GM18861 (cell line): Measurements from ENCODE around the gene TTI1.

Source experiments
- ATAC-seq: cut with Tn5 transposase; IDR thresholded peaks from one replicate; pipeline ENCODE4 v1.9.1; 2021; ENCODE audit not compliant: unreplicated experiment

The TTI1 gene

DNA sequence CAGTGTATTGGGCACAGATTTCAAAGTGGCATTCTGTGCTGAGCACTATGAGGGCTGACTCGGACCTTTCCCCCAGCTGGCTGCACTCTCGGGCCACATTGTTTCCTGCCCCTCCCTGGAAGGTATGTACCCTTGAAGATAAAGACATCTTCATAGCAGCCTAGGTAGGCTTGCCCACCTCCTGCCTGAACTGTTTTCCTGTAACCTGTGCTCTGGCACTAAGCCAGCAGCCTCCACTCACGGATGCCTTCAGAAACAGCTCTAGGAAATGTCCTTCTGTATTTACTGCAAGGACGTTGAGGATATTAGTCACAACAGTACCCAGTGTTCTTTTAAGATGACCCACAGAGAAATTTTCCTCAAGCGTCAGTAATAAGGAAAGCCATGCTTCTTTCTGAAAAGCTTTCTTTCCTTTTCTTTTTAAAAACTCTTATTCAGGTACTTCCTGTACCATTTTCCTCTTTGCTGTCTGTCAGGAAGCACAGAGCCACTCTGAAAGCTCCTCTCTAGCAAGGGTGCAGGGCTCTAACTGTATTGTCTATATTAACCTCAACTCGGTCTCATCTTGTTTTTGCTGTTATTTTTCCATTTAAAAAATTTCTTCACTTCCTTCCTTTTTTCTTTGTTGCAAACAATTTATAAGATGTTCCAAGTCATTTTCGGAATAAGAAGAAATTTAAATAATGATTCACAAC, 43.5 kb downstream of the TTI1 start:
- no peak for ATAC-seq

DNA sequence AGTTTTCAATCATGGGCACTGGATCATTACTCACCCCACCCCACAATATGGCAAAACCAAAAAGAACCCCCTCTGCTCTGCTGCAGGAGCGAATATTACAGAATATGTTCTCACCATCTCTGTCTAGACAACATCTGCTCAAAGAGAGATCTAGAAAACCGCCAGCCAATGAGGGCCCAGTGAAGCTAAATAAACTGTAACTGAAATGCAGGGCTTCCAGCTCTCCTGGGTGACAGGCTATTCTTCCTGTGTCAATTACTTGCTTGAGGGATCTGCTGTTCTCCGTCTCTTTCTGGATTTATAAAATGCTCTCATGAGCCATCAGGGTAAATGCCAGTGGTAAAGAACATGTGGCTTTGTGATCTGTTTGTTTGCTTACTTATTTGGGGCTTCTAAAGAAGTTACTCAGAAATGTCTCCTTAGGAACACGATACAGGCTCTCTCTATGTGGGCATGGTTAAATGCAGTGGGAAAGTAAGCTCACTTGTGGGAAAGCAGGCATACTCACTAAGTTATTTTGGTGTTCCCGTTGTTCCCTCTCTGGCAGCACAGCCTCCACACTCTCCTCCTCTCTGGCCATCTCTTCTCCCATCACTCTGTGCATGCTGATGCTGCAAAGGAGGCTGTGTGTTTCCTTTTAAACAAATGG, 44.8 kb downstream of the TTI1 start:
- ATAC-seq: no peak

DNA sequence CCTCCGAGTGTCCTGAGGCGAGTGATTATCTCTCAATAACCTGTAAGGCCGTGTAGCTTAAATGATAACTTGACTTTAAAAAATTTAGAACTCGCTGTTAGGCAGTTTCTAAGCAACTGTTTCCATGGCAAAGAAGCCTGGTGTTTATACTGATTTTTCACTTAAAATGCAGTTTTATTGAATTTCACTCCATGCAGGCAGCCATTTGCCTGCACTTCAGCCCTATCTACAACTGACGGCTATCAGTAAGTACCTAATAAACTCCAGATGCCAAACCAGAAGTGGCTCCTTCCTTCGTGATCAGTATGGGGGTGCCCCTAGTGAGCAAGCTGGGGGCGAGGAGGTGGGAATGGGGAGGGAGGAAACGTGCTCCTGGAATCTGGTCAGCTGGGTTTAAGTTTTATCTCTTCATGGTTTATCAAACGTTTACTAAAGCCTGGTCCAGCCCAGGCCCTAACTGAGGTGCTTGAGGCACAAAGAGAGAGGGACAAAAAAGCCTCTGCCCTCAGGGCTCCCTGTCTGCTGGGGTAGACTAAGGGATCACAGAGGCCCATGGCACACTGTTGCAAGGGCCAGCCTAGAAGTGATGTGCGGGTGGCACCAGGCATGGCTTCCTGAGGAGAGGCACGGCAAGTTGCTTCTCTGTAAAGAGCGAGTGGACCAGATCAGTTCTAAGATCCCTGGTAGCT, 45.5 kb downstream of the TTI1 start:
- no peak for ATAC-seq

DNA sequence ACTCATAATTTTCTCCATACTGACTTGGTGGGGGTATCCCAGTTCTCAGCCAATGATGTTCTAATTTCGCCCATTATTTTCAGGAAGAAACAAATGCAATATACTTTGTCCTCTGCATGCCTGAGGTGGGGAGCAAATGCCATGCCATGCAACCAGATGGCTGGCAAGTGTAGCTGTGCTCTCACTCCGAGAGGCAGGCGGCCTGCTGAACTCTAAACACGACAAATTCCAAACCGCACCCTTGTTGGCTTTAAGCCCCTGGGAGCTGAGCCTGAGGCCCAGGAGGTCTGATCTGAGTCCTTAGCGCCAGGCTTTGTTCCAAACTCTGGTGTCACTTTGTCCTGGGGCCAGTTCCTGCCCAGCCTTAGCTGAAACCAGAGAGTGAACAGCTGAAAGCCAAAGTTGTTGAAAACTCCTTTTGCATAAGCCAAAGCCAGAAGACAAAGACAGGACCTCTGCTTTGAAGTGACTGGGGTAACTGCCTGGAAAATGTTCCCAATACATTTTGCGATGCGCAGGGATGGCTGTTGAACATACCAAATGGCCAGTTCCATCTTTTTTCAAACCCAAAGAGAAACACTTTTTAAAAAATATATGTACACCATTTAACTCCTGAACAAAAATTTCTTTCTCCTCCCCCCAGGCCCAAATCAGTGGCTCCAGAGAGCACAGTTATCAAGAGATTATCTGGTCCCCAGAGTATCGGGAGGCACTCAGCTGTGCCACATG, 46.2 kb downstream of the TTI1 start:
- ATAC-seq: no peak

DNA sequence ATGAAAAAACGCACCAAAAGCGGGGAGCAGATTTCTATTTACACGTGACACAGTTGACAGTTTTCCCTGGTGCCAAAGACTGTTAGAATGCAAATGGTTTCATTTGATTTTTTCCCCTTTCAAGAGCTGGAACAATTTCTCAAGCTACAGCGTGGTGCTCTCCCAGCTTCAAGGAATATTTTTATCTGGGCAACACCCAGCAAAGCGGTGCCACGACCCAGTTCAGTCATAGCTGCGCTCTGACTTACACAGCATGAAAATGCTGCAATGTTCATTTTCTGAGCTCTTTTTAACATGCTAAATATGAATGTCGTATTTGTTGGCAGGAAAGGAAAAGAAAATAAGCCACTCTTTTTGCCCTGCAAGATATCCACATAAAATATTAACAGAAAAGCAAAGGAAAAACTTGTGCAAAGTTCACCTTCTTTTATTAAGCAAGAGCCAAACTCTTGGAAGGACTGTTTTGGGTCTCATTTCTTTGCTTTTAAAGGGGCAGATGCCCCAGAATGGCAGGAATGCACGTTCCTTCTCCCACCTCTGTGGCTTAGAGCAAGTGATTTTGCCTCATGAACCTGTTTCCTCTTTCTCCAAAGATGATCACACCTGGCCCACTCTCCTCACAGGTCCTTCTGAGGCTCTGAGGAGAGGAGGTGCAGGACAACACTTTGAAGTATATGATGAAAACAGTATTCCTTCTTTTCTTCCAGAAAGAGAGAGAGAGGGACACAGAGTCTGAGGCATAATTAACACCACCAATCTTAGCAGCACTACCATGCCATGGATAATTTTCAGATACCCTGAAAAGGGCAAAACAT, 47.0 kb downstream of the TTI1 start:
- ATAC-seq: no peak

DNA sequence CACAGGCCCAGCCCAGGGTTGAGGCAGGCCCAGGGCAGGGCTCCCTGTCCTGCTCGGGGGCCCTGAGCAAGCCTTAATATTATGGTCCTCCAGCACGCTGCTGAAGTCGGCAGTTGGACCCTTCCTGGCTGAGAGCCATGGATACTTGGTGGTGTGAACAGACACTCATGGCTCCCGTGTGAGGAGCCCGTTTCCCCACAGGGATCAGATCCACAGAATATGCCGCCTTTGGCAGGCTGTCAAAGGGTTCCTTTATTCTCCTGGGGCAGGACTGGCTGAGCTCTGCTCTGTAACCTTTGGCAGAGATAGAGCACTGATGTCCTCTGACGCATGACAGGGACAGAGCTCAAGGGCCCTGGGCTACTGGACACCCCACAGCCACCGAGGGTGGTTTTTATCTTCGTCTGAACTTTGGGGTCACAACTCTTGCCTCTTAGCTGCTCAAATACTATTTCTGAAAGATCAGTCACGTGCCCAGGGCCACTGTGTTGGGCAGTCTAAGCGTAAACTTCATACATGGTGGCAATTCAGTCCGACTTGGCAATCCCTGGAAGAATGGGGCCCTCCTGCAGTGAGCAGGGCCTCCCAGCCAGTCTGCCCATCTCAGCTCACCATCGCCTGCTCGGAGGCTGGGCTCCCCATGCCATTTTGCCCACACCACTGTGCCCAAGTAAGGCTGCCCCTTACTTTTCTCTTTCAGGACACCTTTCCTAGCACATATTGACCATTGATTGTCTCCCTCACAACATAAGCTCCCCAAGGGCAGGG, 49.1 kb downstream of the TTI1 start:
- no peak for ATAC-seq

DNA sequence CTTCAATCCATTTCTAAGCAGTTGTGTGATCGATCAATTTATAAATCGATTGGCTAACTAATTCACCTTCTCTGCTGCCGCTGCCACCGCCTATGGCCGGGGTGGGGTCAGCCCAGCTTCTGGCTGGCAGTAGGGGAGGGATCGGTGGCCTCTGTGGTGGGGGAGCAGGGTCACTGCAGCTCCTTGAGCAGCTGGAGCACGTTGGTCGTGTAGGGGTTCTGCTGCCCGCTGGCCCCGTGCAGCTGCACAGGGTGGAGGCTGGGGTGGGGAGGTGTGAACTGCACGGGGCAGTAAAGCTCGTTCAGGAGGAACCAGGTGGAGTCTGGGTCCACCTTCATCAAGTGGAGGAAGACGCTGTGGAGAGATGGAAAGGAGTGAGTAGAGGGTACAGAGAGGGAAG, 50.0 kb downstream of the TTI1 start:
- no peak for ATAC-seq

DNA sequence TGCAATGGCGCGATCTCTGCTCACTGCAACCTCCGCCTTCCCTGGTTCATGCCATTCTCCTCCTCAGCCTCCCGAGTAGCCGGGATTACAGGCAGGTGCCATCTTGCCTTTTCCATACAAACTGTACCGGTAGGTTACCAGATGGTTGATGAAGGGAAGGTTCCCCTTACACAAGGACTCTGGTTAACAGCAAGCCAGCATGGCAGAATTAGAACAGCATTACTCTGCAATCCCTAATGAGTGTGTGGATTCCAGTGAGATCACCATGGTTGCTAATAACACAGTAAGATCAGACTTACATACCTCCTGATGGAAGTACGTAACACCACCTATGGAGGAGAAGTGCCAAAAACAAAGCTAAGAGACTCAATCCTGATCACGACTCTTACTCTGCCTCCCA, 51.7 kb downstream of the TTI1 start:
- no peak for ATAC-seq

DNA sequence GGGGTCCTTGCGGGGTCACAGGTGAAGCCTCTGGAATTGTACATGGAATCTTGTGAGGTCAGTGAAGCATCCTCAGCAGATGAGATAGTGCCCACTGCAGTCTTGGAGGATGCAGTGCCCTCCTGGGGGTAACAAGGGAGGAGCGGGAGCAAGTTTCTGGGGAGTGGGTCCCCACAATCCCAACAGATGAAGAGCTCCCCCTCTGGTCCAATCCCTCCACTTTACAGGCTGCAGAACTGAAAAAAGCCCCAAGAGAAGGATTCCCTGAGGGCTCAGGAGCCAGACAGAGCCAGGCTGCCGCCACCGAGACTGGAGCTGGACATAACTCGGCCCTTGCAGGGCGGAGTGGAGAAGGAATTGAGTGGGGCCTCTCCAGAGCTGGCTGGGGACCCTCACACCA, 52.4 kb downstream of the TTI1 start:
- ATAC-seq: no peak

DNA sequence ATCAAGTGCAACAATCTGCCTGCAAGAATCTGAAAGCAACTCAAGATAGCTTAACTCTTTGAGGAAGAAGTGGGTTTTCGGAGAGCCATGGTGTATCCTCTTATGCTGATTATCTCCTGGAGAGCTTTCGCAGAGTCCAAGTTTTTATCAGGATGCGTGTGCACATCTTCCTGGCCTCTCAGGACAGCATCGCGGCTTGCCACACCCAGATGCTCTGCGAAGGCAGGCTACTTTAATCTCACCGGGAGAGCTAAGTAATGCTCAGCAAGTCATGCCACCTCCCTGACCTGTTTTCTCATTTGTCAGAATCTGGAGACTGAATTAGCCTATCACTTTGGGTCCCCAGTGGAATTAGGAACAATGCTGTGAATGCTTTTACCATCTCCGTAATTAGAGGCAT, 52.9 kb downstream of the TTI1 start:
- no peak for ATAC-seq

DNA sequence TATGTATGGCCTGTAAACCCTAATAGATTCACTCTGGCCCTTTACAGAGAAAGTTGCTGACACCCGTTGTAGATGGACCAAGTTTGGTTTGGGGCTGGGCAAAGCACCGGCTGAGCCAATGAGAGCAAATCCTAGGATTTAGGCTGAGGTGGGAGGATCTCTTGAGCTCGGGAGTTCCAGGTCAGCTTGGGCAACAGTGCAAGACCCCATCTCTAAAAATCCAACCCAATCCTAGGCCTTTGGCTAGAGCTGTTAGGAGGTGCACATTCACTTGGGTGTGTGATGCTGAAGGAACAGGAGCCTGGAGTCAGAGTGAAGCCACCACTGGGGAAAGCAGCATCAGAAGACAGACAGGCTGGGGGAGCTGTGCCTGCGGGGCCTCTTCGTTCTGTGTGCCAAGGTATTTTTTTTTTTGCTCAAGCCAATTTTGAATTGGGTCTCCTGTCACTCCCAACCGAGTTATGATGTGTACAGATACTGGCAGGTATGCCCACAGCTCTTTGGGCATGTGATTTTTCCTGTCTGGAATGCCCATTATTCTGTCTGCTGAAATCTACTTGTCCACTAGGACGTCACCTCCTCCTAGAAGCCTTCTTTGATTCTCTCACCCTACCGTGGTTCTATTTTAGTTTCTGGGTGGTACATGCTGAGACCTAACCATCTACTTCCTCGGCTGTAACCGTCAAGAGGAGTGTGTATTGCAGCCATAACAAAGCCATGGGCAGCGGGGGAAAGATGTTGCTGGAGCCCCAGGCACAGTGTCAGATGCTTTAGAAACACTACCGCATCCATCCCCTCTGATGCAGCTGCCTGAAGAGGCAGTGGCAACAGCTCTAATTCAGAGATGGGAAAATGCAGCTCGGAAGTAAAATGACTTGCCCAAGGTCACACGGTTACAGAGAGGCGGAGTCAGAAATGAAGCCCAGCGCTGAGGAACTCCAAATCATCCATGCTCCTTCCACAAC, 54.0 kb downstream of the TTI1 start:
- no peak for ATAC-seq

DNA sequence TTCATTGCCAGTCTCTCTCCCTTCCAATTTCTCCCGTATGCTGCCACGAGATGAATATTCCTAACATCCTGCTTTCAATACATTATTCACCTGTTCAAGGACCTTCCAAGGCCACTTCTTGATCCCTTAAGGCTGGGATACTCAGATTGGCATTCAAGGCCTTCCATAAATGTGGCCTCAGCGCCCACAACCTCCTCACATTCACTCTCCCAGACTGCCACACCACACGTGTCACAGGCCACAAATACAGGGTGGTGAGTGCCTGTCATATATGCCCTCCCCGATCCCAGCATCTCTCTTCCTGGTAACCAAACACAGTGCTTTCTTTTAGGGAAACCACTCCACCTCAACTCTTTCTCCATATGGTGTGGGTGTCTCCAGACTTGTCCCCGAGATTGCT, 55.5 kb downstream of the TTI1 start:
- ATAC-seq: no peak

DNA sequence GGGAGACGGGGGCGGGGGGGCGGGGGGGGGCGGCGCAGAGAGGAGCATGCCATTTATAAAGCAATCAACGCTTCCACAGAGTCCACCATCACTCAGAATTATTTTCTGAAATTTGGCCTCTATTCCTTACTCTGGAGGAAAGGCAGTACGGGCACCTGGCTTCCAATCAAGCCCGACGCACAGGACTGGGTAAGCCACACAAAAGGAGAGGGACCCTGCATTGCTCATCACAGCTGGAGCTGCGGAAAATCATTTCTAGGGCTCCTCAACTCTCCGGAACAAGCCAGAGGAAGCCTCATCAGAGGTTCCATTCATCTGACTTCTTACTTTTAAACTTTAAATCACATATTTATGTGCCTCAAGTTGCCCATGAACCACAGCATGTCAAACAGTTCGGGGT, 55.9 kb downstream of the TTI1 start:
- no peak for ATAC-seq

DNA sequence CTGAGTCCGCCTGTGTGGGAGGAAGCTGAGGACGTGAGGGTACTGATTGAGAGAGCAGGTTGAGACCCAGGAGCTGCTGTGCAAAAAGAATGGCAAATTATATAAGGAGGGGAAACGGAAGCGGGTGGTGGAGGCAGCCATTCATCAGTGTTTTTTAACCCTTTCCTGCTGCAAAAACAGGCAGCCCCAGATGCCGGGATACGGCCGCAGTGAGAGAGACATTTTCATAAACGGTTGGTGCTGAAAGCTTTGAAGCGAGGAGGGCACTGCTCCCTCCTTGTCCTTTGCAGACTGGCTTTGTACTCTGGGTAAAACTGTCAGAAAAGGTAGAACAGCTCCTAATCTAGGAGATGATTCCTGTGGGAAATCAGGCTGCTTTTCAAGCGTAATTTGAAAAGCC, 56.4 kb downstream of the TTI1 start:
- ATAC-seq: no peak

DNA sequence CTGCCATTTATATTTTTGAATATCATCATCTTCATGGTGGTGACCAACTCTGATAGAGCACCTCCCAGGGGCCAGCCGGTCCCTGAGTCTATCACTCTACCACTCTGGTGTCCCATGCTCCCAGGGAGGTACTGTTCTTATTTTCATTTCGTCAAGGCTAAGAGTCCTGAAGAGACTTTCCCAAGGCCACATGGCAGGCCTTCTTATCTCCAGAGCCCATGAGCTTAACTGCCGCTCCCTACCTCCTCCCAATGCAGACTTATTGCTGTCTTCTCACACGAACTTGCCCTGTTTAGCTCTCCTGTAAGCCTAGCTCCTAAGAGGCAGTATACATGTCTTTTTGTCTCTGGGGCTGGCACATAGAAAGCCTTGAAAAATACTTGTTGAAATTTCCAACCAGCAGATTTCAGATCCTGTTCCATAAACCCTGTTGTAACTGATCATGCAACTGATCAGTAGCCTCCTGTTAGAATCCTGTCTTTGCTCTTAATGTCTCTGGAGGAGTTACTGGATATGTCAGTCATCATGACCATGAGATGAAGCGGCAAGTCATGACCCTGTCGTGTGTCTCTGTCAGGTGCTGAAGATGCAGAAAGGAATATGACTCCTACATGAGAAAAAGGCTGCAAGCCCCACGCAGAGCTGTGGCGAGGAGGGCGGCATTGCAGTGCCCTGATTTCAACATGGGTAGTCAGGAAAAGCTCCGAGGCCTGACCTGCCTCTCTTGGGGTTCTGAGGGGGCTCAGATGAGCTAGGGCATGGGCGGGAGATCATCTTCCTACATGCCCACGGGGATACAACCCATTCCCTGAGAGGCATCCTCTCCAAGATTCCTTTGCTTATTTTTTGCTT, 60.0 kb downstream of the TTI1 start:
- no peak for ATAC-seq

DNA sequence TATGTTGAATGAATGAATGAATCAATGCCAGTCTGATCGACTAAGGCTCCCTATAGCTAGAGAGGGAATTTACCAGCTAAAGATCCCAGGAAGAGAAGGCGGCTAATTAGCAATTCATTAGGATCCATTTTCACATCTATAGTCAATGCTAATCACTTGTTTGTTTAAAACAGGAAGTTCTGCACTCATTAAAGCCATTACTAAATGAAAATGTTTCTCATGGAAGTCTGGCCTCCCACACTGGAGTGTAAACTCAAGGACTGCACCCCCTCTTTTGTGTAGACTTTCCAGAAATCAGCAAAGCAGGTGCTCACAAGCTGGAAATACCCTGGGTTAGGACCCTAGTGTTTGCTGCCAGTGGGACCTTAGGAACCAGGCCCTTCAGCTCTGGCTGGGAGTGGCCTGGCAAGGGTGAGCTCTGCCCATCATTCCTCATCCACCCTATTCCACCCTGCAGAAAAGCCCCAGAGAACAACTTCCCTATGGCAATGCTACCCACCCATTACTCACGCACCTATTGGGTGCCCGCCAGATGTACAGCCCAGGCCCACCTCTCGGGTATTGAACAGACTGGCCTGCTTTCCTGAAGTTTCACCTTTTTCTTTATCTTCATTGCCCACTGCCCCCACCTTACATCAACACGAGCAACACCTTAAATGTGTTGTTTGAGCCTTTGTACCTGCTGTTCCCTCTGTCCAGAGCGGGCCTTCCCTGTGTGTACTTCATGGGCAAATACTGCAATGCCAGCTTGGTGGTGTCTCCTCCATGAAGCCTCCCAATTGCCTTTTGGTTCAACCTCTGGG, 60.8 kb downstream of the TTI1 start:
- ATAC-seq: no peak

DNA sequence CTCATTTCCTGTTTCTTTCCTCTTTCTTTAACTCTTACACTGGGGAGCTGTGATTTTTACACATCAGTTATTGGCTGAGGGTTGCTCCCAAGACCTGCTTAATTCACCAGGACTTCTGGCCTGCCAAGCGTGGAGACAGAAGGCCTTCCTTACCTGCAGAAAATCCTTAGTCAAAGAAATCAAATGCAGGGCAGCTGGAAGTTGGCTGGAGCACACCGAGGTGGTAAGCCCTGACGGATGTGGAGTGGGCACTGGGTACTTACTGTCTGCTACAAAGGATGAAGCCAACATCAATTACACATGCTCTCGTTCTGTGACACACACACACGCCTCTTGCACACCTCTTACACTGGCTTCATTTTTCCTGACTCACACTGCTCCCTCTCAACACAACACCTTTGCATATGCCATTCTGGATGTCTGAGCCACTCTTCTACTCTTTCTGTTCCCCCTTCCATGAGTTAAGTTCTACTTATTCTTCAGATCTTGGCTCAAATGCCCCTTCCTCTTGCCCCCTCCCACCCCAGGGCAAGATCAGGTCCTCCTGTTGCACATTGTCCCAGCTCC, 61.6 kb downstream of the TTI1 start:
- no peak for ATAC-seq
